Neutrophil (primary cell): ENCODE results near the gene ACSL1.
A peak's percentile ranks its signal among the peaks of the same experiment; 100 is the strongest.

Experiments used
- H3K27ac ChIP-seq: fragments of 200-600 bp; sonication (generic); 2 replicates; pipeline ENCODE4 v1.5.1; 2016; ENCODE audit warnings: mild to moderate bottlenecking, moderate library complexity
- H3K27me3 ChIP-seq: fragments of 200-600 bp; sonication (generic); 2 replicates; pipeline ENCODE4 v1.6.0; 2016; ENCODE audit warnings: mild to moderate bottlenecking
- H3K36me3 ChIP-seq: fragments of 200-600 bp; sonication (generic); 2 replicates; pipeline ENCODE4 v1.5.1; 2017
- H3K4me1 ChIP-seq, 2 experiments: fragments of 200-600 bp in 1 of 2; sonication (generic) in 1 of 2; 1 replicate in 1 of 2; 2 replicates in 1 of 2; pipeline versions ENCODE4 v1.5.1 to v1.6.1; 2013 to 2016; ENCODE audit warnings: low read depth in 1 of 2, low read length in 1 of 2, mild to moderate bottlenecking in 1 of 2, moderate library complexity in 1 of 2; ENCODE audit not compliant: control insufficient read depth in 1 of 2, insufficient read depth in 1 of 2
- H3K4me3 ChIP-seq, 2 experiments: fragments of 200-600 bp in 1 of 2; sonication (generic) in 1 of 2; 1 replicate in 1 of 2; 2 replicates in 1 of 2; pipeline ENCODE4 v1.5.1; 2013 to 2016; ENCODE audit warnings: low read depth in 1 of 2, low read length in 1 of 2, mild to moderate bottlenecking in 1 of 2, moderate library complexity in 1 of 2
- H3K9me3 ChIP-seq: fragments of 200-600 bp; sonication (generic); 2 replicates; pipeline ENCODE4 v1.5.1; 2016
- CTCF ChIP-seq: fragments of 200-600 bp; sonication (generic); IDR thresholded peaks from 2 replicates; pipeline ENCODE4 v1.5.1; 2016; ENCODE audit warnings: antibody characterized with exemption

ACSL1 gene

GRCh38 chr4:184812199-184812542 lies 13.6 kb downstream of the ACSL1 start:
- TF ChIP-seq CTCF, result no peak
- peak overlapping the region; percentile 78 to 97 for H3K4me3 ChIP-seq
- no peaks in the 10 kb centered on the region for H3K27me3 ChIP-seq
- H3K36me3 ChIP-seq, result peaks cover 67% of the 10 kb centered on the region
- no peaks in the 10 kb centered on the region for H3K9me3 ChIP-seq
- peak overlapping the region; percentile 96 for H3K27ac ChIP-seq
- H3K4me1 ChIP-seq, result peaks cover 98% of the 10 kb centered on the region in 2 experiments

- Histone ChIP-seq H3K4me1 (peaks cover 98% of the 10 kb centered on the region in 2 experiments), H3K9me3 (no peaks in the 10 kb centered on the region), H3K4me3 (peak overlapping the region; percentile 78 to 97), H3K36me3 (peaks cover 67% of the 10 kb centered on the region), H3K27me3 (no peaks in the 10 kb centered on the region), H3K27ac (peak overlapping the region; percentile 96)
- TF ChIP-seq CTCF, result no peak
Measured at GRCh38 chr4:184811526-184812198, 14.1 kb downstream of the ACSL1 start.

- H3K4me3 ChIP-seq, result peak overlapping the region; percentile 78 to 97
- H3K36me3 ChIP-seq, result peaks cover 70% of the 10 kb centered on the region
- no peaks in the 10 kb centered on the region for H3K27me3 ChIP-seq
- no peaks in the 10 kb centered on the region for H3K9me3 ChIP-seq
- TF ChIP-seq CTCF, result no peak
- peak overlapping the region; percentile 96 for H3K27ac ChIP-seq
- H3K4me1 ChIP-seq, result peaks cover 98% of the 10 kb centered on the region in 2 experiments
Measured at GRCh38 chr4:184810720-184811119, 15.0 kb downstream of the ACSL1 start.

DNA sequence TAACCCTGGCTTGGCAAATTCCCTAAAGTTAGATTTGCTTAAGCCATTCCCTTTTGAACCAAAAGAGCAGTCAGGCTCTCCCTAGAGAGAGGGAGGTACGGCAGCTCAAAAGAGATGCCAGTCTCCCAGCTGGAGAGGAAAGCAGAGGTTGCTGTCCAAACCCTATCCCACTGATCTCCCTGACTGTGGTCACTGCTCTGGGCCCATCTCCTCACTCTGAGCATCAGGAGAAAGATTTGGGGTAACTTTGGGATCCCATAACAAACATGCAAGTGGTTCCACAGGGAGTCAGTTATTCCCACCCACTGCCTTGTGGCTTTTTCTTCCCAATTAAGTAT lies 17.1 kb downstream of the ACSL1 start:
- peaks cover 98 to 100% of the 10 kb centered on the region in 2 experiments for H3K4me1 ChIP-seq
- peak overlapping the region; percentile 28 to 97 for H3K4me3 ChIP-seq
- TF ChIP-seq CTCF, result no peak
- H3K27ac ChIP-seq, result peak overlapping the region; percentile 96
- H3K9me3 ChIP-seq, result no peaks in the 10 kb centered on the region
- peaks cover 63% of the 10 kb centered on the region for H3K36me3 ChIP-seq
- no peaks in the 10 kb centered on the region for H3K27me3 ChIP-seq

- H3K4me3 ChIP-seq, result peak overlapping the region; percentile 28 to 97
Measured at GRCh38 chr4:184807797-184808712, 17.7 kb downstream of the ACSL1 start.

More at GRCh38 chr4:184807797-184808712, 17.7 kb downstream of the ACSL1 start:
- H3K4me1 ChIP-seq, result peaks cover 99 to 100% of the 10 kb centered on the region in 2 experiments
- no peaks in the 10 kb centered on the region for H3K9me3 ChIP-seq
- peak overlapping the region; percentile 96 for H3K27ac ChIP-seq
- H3K36me3 ChIP-seq, result peaks cover 66% of the 10 kb centered on the region
- H3K27me3 ChIP-seq, result no peaks in the 10 kb centered on the region
- no peak for TF ChIP-seq CTCF
